Posterior cingulate gyrus (tissue), 11 donors: Measurements from ENCODE around the gene OIP5.
"Not testable (repeated sequence)": the region's sequence is repeated elsewhere in the genome, so short reads cannot be mapped to it uniquely, and the experiment has no call there.

Source experiments
- DNase-seq, 10 donors: peaks; one replicate each; pipeline versions ENCODE4 v3.0.0 to v3.0.0-alpha.2; 2020 to 2021; ENCODE audit warnings: mixed read lengths in 3 of 10
- intact Hi-C: fragments of 100-400 bp; cut with DNase I; formaldehyde crosslinking; loops from one replicate; pipeline ENCODE4 v1.15.1; 2023

Gene OIP5

DNA sequence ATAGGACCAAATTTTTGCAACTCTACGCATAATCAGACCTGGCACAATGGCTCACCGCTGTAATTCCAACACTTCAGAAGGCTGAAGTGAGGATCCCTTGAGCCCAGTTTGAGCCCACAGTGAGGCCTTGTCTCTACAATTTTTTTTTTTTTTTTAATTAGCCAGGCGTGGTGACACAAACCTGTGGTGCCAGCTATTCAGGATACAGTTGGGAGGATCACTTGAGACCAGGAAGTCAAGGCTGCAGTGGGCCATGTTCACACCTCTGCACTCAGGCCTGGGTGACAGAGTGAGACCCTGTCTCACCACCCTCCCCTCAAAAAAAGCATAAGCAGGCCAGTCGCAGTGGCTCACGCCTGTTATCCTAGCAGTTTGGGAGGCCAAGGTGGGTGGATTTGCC lies 24.7 kb downstream of the OIP5 start:
- DNase-seq = no peak
- intact Hi-C loops = no loop called here

DNA sequence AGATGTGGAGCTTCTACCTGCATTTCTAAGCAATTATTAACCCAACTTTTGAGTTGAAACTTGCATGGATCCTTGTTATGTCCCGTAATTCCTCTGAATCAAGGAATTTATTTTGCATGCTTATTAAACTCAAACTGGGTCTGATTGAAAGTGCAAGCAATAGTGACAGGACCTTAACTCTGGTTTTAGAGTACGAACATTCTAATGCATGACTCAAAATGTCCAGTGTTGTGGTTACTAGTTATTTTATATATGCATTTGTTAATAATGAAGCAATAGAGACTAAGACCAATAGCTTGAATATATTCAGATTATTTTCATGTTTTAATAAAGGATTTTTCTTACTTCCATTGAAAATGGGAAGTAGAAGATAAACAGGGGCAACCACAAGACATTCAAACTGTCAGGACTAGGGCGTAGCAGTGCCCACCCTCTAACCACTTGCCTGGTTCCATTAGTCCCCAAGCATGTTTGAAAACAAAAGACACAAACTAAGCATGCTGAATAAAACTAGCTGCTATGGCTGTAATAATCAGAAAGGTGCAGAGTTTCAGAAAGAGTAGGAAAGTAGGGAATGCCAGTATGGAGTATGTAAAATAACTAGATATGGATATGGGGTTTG lies 28.1 kb downstream of the OIP5 start:
- no peak for DNase-seq
- intact Hi-C loops = no loop called here

DNA sequence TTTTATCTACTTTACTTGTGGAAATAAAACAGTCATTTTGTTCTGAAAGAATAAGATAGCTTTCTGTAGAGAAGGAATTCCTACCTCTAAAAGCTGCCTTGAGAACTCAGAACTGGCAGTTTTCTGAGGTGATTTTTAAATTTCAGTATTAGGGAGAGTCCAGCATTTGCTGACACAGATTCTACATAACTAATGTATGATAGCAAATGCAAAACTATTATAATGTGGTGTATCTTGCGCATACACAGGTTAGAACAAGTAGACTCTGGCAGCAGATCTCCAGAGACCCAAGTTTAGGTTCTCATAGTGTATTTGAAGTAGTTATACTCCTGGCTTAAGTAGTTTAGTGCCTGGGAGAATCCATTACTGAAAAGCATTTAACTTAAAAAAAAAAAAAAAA lies 30.8 kb downstream of the OIP5 start:
- intact Hi-C loops = no loop called here
- DNase-seq = no peak

DNA sequence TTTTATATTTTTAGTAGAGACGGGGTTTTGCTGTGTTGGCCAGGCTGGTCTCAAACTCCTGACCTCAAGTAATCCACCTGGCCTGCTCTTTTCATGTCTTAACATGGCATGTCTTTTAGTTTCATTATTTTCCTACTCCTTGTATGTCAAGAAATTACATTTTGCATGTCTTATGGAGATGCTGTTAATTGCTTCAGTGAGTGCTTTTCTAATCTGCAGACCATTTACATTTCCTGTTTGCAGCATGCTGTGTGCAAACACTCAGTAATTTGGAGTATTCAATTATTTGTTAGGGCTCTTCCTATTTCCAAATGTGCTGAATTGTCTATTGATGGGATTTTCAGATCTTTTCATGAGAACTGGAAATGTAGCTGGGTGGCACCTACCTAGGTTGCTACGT lies 31.3 kb downstream of the OIP5 start:
- DNase-seq, intact Hi-C loops: not testable (repeated sequence)

DNA sequence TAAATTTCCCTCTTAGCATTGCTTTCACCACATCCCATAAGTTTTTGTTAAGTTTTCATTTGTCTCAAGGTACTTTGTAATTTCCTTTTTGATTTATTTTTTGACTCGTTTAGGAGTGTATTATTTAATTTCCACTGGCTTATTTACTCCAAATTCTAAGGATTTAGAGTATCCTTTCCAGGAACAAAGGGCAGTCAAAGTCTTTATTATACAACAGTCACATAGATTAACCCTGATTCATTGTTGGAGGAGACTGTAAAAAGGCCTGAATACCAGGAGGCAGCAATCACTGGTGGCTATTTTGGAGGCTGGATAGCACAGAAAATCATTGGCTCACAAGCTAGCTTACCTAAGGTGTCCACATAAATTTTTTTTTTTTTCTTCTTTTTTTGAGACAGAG lies 39.9 kb downstream of the OIP5 start:
- intact Hi-C loops = no loop called here
- no peak for DNase-seq

DNA sequence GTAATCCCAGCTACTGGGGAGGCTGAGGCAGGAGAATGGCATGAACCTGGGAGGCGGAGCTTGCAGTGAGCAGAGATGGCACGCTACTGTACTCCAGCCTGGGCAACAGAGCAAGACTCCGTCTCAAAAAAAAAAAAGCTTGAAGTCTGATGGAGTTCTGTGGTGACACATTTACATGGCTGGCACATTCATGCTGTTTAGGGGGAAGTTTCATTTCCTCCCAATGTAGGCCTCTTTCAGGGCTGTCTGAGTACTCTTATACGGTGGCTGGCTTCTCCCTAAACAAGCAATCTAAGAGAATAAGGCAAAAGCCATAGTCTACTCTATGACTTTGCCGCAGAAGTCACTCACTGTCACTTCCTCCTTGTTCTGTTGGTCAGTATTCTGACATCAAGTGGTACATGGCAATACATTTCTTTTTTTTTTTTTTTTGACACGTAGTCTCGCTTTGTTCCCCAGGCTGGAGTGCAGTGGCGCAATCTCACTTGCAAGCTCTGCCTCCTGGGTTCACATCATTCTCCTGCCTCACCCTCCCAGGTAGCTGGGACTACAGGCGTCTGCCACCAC lies 41.2 kb downstream of the OIP5 start:
- peak in 1 of 10 donors; percentile 45 for DNase-seq
- intact Hi-C loops = no loop called here

DNA sequence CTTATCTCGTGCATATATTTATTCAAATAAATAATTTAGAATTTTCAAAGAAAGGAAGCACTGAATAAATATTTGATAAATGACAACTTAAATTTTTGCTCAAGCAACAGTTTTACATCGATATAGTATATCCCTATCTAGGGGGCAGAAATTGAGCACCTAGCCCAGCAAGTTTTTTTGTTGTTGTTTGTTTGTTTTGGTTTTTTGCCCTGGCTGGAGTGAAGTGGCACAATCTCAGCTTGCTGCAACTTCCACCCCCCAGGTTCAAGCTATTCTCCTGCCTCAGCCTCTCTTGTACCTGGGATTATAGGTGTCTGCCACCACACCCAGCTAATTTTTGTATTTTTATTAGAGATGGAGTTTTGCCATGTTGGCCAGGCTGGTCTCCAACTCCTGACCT lies 42.4 kb downstream of the OIP5 start:
- intact Hi-C loops = no loop called here
- DNase-seq = no peak

DNA sequence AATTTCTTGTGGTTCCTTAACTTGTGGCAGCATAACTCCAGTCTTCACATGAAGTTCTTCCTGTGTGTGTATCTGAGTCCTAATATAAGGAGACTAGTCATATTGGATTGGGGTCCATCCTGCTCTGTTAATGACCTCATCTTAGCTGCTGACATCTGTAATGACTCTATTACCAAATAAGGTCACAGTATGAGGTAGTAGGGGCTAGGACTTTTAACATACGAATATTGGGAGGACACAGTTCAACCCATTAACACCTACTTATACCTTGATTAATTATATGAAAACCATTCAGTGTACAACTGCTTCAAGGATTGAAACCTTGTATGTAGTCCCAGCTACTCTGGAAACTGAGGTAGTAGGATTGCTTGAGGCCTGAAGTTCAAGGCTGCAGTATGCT lies 43.9 kb downstream of the OIP5 start:
- DNase-seq = no peak
- intact Hi-C loops = no loop called here

DNA sequence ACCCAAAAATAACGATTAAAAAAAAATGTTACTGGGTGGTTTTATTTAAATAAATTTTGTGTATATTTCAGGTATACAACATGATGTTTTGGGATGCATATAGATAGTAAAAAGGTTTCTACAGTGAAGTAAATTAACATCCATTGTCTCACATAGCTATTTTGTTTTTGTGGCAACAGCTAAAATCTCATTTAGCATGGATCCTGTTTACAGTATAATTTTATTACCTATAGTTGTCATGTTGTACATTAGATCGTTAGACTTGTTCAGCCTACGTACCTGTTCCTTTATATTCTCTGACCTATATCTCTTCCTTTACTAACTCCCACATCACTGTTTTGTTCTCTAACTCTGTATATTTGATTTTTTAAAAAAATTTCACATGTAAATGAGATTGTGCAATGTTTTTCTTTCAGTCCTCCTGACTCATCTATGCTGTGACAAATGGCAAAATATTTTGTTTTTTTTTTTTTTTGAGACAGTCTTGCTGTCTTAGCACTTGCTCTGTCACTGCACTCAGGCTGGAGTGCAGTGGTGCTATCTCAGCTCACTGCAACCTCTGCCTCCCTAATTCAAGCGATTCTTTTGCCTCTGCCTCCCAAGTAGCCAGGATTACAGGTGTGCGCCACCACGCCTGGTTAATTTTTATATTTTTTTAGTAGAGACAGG lies 45.6 kb downstream of the OIP5 start:
- peak in 1 of 10 donors; percentile 16 for DNase-seq
- intact Hi-C loops = no loop called here

DNA sequence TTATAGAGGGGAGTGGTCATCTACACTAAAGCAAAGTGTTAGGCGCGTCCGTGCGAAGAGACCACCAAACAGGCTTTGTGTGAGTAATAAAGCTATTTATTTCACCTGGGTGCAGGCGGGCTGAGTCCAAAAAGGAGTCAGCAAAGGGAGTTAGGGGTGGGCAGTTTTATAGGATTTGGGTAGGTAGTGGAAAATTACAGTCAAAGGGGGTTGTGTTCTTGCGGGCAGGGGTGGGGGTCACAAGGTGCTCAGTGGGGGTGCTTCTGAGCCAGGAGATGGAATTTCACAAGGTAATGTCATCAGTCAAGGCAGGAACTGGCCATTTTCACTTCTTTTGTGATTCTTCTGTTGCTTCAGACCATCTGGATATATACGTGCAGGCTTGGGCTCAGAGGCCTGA lies 47.1 kb downstream of the OIP5 start:
- peak in 1 of 10 donors; percentile 33 for DNase-seq
- intact Hi-C loops = loop anchor here (2.0 kb wide), 1 partner anchor 48 kb away; the partner anchor contains the start of genes NUSAP1 and OIP5

DNA sequence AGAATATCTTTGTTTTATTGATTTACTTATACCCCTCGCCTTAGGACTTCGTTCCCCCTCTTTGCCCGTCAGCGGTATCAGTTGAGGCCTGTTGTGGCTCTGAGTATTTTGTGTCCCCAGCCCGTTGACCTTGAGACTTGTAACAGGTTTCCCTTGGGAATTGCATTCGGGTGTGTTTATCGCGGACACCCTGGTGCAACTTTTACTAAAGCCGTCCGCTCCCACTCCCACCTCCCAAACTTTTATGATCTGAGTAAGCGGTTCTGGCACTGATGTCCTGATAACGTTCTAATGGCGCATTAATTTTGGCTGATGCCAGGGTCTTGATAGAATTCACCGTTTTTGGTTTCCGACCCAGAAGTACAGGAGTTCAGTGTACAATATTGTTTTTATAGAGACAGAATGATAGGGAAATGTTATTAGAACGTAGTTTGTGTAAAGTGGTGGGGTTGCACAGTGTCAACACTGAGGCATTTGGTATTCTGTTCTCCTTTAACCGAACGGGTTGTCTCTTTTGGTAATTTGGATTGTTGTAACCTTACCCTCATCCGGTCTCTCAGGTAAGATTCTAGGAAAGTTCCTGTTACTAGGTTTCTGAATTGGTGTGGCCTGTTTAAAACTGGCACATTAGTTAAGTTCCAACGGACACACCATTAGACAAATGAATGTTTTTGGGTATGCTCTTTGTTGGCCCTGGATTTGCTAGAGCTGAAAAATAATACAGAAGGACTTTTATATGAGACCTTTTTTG lies 47.8 kb downstream of the OIP5 start:
- peak in 1 of 10 donors; percentile 62 for DNase-seq
- intact Hi-C loops = loop anchor here (2.0 kb wide), 1 partner anchor 48 kb away; the partner anchor contains the start of genes NUSAP1 and OIP5

DNA sequence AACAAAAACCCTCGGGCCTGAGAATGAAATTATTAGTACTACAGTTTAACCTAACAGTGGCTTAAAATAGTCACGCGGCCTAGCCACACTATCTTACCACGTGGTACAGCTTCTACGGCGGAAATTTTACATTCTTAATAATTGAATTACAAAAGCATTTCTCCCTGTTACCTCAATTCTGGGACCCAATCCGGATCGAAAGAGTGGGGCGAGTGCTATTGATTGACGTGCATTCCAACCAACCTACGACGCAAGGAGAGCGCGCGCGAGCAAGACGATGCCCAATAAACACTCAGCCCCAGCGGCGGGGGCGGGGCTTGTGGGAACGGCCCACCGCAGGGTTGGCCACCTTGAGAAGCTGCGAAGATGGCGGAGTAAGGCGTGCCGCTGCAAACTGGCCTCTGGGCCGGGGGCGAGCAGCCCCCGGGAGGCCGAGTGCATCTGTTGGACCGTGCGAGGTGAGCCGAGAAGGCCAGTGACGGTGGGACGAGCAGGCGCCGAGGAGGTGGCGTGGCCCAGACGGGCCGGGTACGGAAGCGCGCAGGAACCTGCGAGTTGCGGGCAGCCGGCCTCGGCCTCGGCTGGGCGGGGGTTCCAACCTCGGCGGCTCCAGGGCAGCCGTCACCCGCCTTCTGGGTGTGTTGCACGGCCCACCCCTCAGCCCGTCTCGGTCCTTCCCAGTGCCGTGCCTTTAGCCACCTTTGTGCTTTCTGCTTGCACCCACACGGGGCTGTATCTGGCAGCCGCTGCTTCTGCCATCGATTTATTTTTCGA lies 48.6 kb downstream of the OIP5 start:
- intact Hi-C loops = loop anchor here (2.0 kb wide), 1 partner anchor 49 kb away; the partner anchor contains the start of genes NUSAP1 and OIP5
- DNase-seq = peak; percentile 91 to 99 (median 98)

DNA sequence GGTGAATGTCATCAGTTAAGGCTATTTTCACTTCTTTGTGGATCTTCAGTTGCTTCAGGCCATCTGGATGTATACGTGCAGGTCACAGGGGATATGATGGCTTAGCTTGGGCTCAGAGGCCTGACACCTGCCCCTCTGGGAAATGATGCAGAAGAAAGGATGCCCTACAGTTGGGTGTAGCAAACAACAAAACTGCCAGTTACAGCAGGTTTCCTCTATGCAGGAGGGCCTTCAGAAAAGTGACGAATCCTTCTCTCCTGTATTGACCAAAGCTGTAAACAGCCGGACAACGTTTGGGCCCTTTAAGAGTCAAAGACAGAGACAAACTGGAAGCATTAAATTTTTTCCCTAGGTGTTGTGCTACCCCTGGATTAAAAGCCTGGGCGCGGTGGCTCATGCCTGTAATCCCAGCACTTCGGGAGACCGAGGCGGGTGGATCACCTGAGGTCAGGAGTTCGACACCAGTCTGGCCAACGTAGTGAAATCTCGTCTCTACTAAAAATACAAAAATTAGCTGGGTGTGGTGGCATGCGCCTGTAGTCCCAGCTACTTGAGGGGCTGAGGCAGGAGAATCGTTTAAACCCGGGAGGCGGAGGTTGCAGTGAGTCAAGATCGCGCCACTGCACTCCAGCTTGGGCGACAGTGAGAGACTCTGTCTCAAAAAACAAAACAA lies 49.3 kb downstream of the OIP5 start:
- peak in 2 of 10 donors; percentile 2 to 9 for DNase-seq
- intact Hi-C loops = not testable (repeated sequence)

DNA sequence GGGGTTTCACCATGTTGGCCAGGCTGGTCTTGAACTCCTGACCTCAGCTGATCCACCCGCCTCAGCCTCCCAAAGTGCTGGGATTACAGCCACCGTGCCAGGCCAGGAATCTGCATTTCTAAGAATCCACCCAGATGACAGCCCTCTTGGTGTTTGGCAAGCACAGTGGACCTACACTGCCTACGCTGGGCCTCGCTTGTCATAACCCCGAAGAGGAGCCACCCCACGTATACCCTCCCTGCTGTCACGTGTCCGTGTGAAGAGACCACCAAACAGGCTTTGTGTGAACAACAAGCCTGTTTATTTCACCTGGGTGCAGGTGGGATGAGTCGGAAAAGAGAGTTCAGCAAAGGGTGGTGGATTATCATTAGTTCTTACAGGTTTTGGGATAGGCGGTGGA lies 50.0 kb downstream of the OIP5 start:
- peak in 1 of 10 donors; percentile 61 for DNase-seq
- intact Hi-C loops = not testable (repeated sequence)

DNA sequence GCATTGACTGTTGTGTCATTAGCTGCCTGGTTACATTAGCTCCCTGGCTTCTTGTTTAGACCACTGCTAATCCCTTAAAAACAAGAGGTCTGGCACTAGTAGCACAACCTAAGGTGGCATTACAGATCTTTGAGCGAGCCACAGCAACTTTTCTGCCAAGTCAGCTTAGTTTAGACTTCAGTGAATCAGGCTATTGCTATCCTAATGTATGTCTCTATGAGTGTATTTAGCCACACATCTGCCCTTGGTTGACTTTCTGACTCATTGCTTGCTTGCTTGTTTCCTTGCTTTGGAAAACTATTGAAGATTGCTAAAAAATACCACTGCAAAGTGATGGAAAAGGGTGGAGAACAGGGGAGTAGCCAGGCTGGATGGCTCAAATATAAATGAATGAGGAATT lies 51.2 kb downstream of the OIP5 start:
- intact Hi-C loops = no loop called here
- DNase-seq = no peak

DNA sequence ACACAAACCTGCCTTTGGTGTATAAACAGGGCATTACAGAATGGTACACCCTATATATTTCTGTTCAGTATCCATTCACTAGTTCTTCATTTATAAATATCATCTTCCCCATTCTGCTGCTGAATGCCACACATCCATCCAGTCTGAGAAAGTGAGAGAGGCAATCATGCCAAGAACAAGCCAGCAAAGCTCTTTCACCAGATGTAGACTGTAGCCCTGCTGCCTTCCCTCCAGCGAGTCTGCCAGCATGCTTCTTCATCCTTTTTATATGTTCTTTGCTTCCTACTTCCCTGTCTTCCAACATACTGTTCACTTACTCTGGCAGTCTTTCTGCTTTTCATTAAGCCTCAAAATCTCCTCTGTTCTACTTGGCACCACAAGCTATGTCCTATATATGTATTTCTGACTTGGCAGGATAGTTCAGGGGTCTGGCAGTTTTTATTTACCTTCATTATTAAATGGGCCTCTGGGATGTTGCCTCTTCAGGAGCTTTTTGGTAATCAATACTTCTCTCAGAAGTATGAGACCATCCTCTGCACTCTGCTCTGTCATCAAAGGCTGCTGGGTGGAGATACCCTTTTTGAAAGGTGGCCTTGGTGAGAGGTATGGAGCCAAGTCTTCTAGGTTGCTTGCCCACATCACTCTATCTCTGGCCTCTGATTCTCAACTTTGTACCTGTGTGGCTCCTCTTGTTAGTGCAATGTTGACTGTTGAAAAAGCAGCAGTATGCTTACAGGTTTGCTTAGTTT lies 52.7 kb downstream of the OIP5 start:
- DNase-seq = peak in 5 of 10 donors; percentile 5 to 84 (median 24)
- intact Hi-C loops = loop anchor here (5.0 kb wide), 1 partner anchor 47 kb away; the partner anchor contains the start of genes CHP1 and EXD1

DNA sequence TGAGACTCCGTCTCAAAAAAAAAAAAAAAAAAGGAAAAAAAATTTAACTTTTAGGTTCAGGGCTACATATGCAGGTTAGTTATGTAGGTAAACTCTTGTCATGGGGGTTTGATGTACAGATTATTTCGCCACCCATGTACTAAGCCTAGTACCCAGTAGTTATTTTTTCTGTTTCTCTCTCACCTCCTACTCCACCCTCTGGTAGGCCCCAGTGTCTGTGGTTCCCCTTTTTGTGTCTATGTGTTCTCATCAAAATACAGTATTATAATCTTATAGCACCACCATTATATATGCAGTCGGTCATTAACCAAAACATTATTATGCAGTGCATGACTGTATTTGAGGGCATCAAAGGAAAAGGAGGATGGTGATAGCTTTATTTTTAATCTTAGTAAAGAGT lies 54.1 kb downstream of the OIP5 start:
- intact Hi-C loops = loop anchor here (5.0 kb wide), 1 partner anchor 46 kb away; the partner anchor contains the start of genes CHP1 and EXD1

DNA sequence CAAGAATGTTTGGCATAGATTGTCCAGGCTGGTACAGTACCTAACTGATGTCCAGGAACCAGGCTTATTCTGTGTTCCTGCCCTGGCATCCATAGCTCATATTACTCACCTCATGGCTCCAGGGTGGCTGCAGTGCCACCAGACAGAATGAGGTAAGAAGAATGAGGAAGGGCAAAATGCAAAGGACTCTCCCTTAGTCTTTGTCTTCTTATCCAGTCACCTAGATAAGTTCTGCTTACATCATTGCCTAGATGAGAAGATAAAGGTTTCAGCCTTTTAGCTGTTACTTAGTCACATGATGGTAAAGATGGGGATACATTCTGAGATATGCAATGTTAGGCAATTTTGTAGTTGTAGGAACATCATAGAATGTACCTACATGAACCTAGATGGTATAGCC lies 55.6 kb downstream of the OIP5 start:
- no peak for DNase-seq
- intact Hi-C loops = loop anchor here (5.0 kb wide), 1 partner anchor 45 kb away; the partner anchor contains the start of genes CHP1 and EXD1

More for the DNA sequence above, 54.1 kb downstream of the OIP5 start:
- no peak for DNase-seq

DNA sequence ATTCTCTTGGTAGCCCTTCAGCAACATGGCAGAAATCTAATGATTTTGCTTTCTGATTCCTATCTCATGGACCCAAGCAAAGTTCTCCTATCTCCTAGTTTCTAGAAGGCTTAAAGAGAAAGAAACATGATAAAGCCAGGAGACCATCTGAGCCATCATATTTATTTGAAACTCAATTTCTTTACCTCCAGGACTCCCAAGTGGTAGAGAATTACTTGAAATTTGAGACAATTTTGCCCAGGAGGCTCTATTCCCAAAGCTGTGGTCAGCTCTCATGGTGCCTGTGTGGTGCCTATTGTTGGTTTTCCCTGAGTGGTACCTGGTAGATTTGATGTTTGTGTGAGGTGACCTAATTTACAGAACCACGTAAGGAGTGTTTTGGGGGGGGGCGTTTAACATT lies 62.5 kb downstream of the OIP5 start:
- no peak for DNase-seq
- intact Hi-C loops = no loop called here
